Fibroblast of mammary gland (primary cell): ENCODE measurements around the gene SARDH.

Experiments
- DNase-seq: peaks from one replicate; pipeline ENCODE4 v3.0.0-alpha.2; 2010; ENCODE audit warnings: low read depth
- H3K4me3 ChIP-seq: 2 replicates; pipeline ENCODE4 v1.5.1; 2011; ENCODE audit warnings: low read depth, mild to moderate bottlenecking, low read length, moderate library complexity; ENCODE audit not compliant: control insufficient read depth
- TF ChIP-seq, protein P1 (sequence below): conservative IDR thresholded peaks from 2 replicates; pipeline ENCODE4 v1.5.1; 2011; ENCODE audit warnings: low read depth, low read length, inconsistent platforms; ENCODE audit not compliant: control insufficient read depth, insufficient read depth

The SARDH gene

DNA sequence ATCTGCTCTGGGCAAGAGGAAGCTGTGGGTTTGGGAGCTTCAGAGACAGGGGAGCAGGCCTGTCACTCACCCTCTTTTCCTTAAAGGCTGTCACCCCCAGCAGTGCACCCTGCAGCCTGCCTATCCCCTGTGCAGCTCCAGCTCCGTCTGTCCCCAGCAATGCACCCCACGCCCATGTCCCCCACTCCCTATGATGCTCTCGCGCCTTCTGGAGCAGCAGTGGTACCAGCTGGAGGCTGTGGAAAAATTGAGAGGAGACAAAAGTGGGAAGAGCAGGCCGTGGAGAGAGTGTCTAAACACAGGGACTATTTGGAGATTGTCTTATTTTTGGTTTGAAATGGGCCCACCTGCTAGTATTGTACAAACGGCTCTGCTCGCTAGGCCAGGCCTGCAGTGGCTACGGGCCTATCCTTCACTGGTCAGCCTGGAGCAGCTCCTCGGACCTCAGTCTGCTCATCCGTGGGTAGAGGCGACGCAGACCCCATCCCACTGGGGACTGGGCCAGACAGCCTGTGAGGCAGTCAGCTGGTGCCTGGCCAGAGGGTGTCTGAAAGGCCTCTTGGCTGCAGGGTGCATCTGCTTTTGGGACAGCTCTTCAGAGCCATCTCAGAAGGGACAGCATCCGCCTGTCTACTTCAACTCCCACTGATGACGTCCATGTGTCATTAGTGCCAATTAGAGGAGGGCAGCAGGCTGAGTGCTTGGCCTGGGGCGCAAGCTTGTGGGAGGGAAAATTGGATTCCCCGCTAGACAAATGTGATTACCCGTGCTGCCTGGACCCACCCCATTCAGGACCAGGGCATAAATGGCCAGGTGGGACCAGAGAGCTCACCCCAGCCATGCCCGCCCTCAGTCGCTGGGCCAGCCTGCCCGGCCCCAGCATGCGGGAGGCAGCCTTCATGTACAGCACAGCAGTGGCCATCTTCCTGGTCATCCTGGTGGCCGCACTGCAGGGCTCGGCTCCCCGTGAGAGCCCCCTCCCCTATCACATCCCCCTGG is 102.3 kb downstream of the SARDH start, which contains the start of gene DBH:
DBH (plus strand) TSS at position 831 of the 999 bp plus-strand sequence; CDS start at position 840, 9 bp downstream.
- TF ChIP-seq, protein P1, sequence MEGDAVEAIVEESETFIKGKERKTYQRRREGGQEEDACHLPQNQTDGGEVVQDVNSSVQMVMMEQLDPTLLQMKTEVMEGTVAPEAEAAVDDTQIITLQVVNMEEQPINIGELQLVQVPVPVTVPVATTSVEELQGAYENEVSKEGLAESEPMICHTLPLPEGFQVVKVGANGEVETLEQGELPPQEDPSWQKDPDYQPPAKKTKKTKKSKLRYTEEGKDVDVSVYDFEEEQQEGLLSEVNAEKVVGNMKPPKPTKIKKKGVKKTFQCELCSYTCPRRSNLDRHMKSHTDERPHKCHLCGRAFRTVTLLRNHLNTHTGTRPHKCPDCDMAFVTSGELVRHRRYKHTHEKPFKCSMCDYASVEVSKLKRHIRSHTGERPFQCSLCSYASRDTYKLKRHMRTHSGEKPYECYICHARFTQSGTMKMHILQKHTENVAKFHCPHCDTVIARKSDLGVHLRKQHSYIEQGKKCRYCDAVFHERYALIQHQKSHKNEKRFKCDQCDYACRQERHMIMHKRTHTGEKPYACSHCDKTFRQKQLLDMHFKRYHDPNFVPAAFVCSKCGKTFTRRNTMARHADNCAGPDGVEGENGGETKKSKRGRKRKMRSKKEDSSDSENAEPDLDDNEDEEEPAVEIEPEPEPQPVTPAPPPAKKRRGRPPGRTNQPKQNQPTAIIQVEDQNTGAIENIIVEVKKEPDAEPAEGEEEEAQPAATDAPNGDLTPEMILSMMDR: no peak
- DNase-seq: no peak
- H3K4me3 ChIP-seq: no peak within 1 kb of the TSS

GRCh38 chr9:133635098-133635497 is 103.1 kb downstream of the SARDH start:
- TF ChIP-seq, protein P1: no peak
- no peak overlapping the region for H3K4me3 ChIP-seq
- no peak for DNase-seq

GRCh38 chr9:133634081-133634691 is 104.0 kb downstream of the SARDH start:
- DNase-seq: no peak
- H3K4me3 ChIP-seq: no peak overlapping the region
- TF ChIP-seq, protein P1: no peak

GRCh38 chr9:133633681-133634080 is 104.5 kb downstream of the SARDH start:
- no peak overlapping the region for H3K4me3 ChIP-seq
- TF ChIP-seq, protein P1: no peak
- no peak for DNase-seq

GRCh38 chr9:133632806-133633680 is 105.1 kb downstream of the SARDH start:
- TF ChIP-seq, protein P1: no peak
- H3K4me3 ChIP-seq: no peak overlapping the region
- no peak for DNase-seq

- no peak for DNase-seq
- H3K4me3 ChIP-seq: no peak overlapping the region
- TF ChIP-seq, protein P1: no peak
These were observed 107.0 kb downstream of the SARDH start for GRCh38 chr9:133631111-133631510.
